H1 (cell line): ENCODE data around the gene RELL2. TPM values are rescaled to one million over a fixed set of nuclear protein-coding genes. Genes with fewer than 3 reads are reported as not detected.

Experiments used
- CTCF ChIA-PET: fragments of 300-600 bp; sonication (Branson Sonifier 250); formaldehyde crosslinking; loops from one replicate; lab custom pipeline; 2021; ENCODE audit not compliant: partially characterized antibody; lab: Charles Lee
- POLR2A ChIA-PET: fragments of 300-600 bp; sonication (Branson Sonifier 250); formaldehyde crosslinking; loops from one replicate; lab custom pipeline; 2021; ENCODE audit warnings: inconsistent platforms; ENCODE audit not compliant: partially characterized antibody; lab: Charles Lee
- DNase-seq, 2 experiments: peaks; one replicate each; pipeline versions ENCODE4 v3.0.0 to v3.0.0-alpha.2; 2010 to 2022; ENCODE audit warnings: low spot score in 2 of 2, low read depth in 1 of 2, mixed read lengths in 1 of 2
- FAIRE-seq: peaks from 2 replicates; lab custom pipeline; 2011; peaks lifted over from hg19 to GRCh38; lab: Jason Lieb, UNC
- H2AFZ ChIP-seq: 2 replicates; pipeline ENCODE4 v1.8.1; 2012; ENCODE audit warnings: low read length, inconsistent platforms
- H2AK5ac ChIP-seq: 2 replicates; pipeline ENCODE4 v1.6.1; 2013; ENCODE audit warnings: low read depth, low read length
- H2BK120ac ChIP-seq: replicated peaks from 2 replicates; pipeline ENCODE3; 2013; ENCODE audit warnings: low read depth, low read length, inconsistent platforms
- H2BK12ac ChIP-seq: 2 replicates; pipeline ENCODE4 v1.6.1; 2013; ENCODE audit warnings: low read depth, low read length
- H2BK15ac ChIP-seq: 2 replicates; pipeline ENCODE4 v1.6.1; 2013; ENCODE audit warnings: low read length
- H2BK20ac ChIP-seq: 2 replicates; pipeline ENCODE4 v1.6.1; 2013; ENCODE audit warnings: low read length
- H2BK5ac ChIP-seq: 2 replicates; pipeline ENCODE4 v1.6.1; 2013; ENCODE audit warnings: low read depth, low read length
- H3K14ac ChIP-seq: 2 replicates; pipeline ENCODE4 v1.6.1; 2013; ENCODE audit warnings: inconsistent platforms; ENCODE audit not compliant: insufficient read length
- H3K18ac ChIP-seq: 2 replicates; pipeline ENCODE4 v1.6.1; 2013; ENCODE audit warnings: low read length; ENCODE audit errors: extremely low read depth
- H3K23ac ChIP-seq: 2 replicates; pipeline ENCODE4 v1.6.1; 2013; ENCODE audit warnings: inconsistent platforms; ENCODE audit not compliant: insufficient read length
- H3K23me2 ChIP-seq: 2 replicates; pipeline ENCODE4 v1.6.1; 2013; ENCODE audit warnings: low read depth, low read length
- H3K27ac ChIP-seq: 2 replicates; pipeline ENCODE4 v1.6.1; 2011; ENCODE audit warnings: low read depth, low read length, inconsistent platforms
- H3K27me3 ChIP-seq, 4 experiments: replicated peaks in 1 of 4; 1 replicate in 1 of 4; 2 replicates in 3 of 4; pipeline versions ENCODE4 v1.6.1 to v1.8.1; 2011 to 2013; ENCODE audit warnings: low read length in 3 of 4, mild to moderate bottlenecking in 3 of 4, inconsistent platforms in 2 of 4, mixed read lengths in 2 of 4, moderate library complexity in 1 of 4; ENCODE audit not compliant: control insufficient read depth in 3 of 4, insufficient read depth in 3 of 4; ENCODE audit errors: extremely low read depth in 1 of 4
- H3K36me3 ChIP-seq, 4 experiments: 2 replicates each; pipeline versions ENCODE4 v1.6.1 to v1.8.1; 2011 to 2013; ENCODE audit warnings: mild to moderate bottlenecking in 4 of 4, low read length in 3 of 4, moderate library complexity in 2 of 4, control low read depth in 1 of 4, inconsistent platforms in 1 of 4; ENCODE audit not compliant: insufficient read depth in 4 of 4, control insufficient read depth in 2 of 4
- H3K4ac ChIP-seq: replicated peaks from 2 replicates; pipeline ENCODE3; 2013; ENCODE audit warnings: low read length, low read depth, mixed read lengths, inconsistent platforms; ENCODE audit not compliant: insufficient read length
- H3K4me1 ChIP-seq, 4 experiments: replicated peaks in 1 of 4; 1 replicate in 1 of 4; 2 replicates in 3 of 4; pipeline versions ENCODE4 v1.6.1 to v1.8.1; 2011 to 2013; ENCODE audit warnings: low read length in 3 of 4, inconsistent platforms in 2 of 4, mixed read lengths in 1 of 4; ENCODE audit not compliant: insufficient read depth in 4 of 4, control insufficient read depth in 3 of 4
- H3K4me2 ChIP-seq, 2 experiments: 2 replicates each; pipeline versions ENCODE4 v1.6.1 to v1.8.1; 2011 to 2013; ENCODE audit warnings: low read depth in 2 of 2, low read length in 2 of 2, control low read depth in 1 of 2, inconsistent platforms in 1 of 2, mild to moderate bottlenecking in 1 of 2; ENCODE audit not compliant: insufficient read depth in 1 of 2
- H3K4me3 ChIP-seq, 4 experiments: fragments of 200-600, 300-600 bp in 1 of 4; sonication (generic), shearing (Covaris generic), sonication (Bioruptor Twin) in 1 of 4; 2 replicates each; pipeline versions ENCODE4 v1.5.1 to v1.8.1; 2011 to 2016; ENCODE audit warnings: low read length in 4 of 4, low read depth in 3 of 4, control low read depth in 2 of 4, inconsistent platforms in 2 of 4, mild to moderate bottlenecking in 2 of 4, mixed read lengths in 1 of 4, moderate library complexity in 1 of 4; ENCODE audit not compliant: insufficient read depth in 2 of 4; ENCODE audit errors: extremely low read depth in 1 of 4
- H3K56ac ChIP-seq: replicated peaks from 2 replicates; pipeline ENCODE3; 2013; ENCODE audit warnings: low read depth, mild to moderate bottlenecking, mixed read lengths, low read length, inconsistent platforms; ENCODE audit not compliant: insufficient read length
- H3K79me1 ChIP-seq: 2 replicates; pipeline ENCODE4 v1.6.1; 2013; ENCODE audit warnings: low read depth, low read length, control low read depth
- H3K79me2 ChIP-seq, 2 experiments: 2 replicates each; pipeline versions ENCODE4 v1.6.1 to v1.8.1; 2012 to 2013; ENCODE audit warnings: low read length in 2 of 2, mild to moderate bottlenecking in 2 of 2, inconsistent platforms in 1 of 2; ENCODE audit not compliant: insufficient read depth in 2 of 2, control insufficient read depth in 1 of 2
- H3K9ac ChIP-seq, 4 experiments: replicated peaks in 1 of 4; 1 replicate in 1 of 4; 2 replicates in 3 of 4; pipeline versions ENCODE4 v1.6.1 to v1.8.1; 2011 to 2013; ENCODE audit warnings: low read depth in 3 of 4, low read length in 3 of 4, control low read depth in 2 of 4, mild to moderate bottlenecking in 2 of 4, moderate library complexity in 2 of 4, inconsistent platforms in 1 of 4; ENCODE audit errors: extremely low read depth in 1 of 4
- H3K9me3 ChIP-seq, 2 experiments: 2 replicates each; pipeline versions ENCODE4 v1.6.1 to v1.8.1; 2012 to 2013; ENCODE audit warnings: mild to moderate bottlenecking in 2 of 2, moderate library complexity in 2 of 2, control low read depth in 1 of 2, inconsistent platforms in 1 of 2, low read depth in 1 of 2, low read length in 1 of 2, mixed read lengths in 1 of 2; ENCODE audit not compliant: insufficient read depth in 2 of 2
- H4K20me1 ChIP-seq, 2 experiments: replicated peaks in 1 of 2; 2 replicates each; pipeline versions ENCODE3 to v1.8.1; 2011 to 2013; ENCODE audit warnings: inconsistent platforms in 2 of 2, low read length in 2 of 2, mild to moderate bottlenecking in 1 of 2; ENCODE audit not compliant: insufficient read depth in 2 of 2, control insufficient read depth in 1 of 2
- H4K5ac ChIP-seq: 2 replicates; pipeline ENCODE4 v1.6.1; 2013; ENCODE audit warnings: low read length, low read depth, mixed read lengths, inconsistent platforms; ENCODE audit not compliant: insufficient read length
- H4K8ac ChIP-seq: 2 replicates; pipeline ENCODE4 v1.8.0; 2013; ENCODE audit warnings: mild to moderate bottlenecking, moderate library complexity, low read length, inconsistent platforms; ENCODE audit not compliant: insufficient read depth; ENCODE audit errors: extremely low read depth
- H4K91ac ChIP-seq: replicated peaks from 2 replicates; pipeline ENCODE3; 2013; ENCODE audit warnings: low read length, mixed read lengths, inconsistent platforms; ENCODE audit not compliant: insufficient read length
- BACH1 ChIP-seq: IDR thresholded peaks from 2 replicates; pipeline ENCODE4 v1.6.1; 2012; ENCODE audit warnings: low read length, improper control_type of control experiment
- CBX8 ChIP-seq: fragments of 300-800, 300-1000 bp; sonication (generic); IDR thresholded peaks from 2 replicates; pipeline ENCODE4 v1.7.1; 2016; ENCODE audit warnings: low read depth, low read length, borderline replicate concordance
- EP300 ChIP-seq, 2 experiments: IDR thresholded peaks; 1 replicate in 1 of 2; 2 replicates in 1 of 2; pipeline ENCODE4 v1.6.1; 2011 to 2012; ENCODE audit warnings: low read depth in 2 of 2, low read length in 2 of 2, mild to moderate bottlenecking in 2 of 2, borderline replicate concordance in 1 of 2, inconsistent platforms in 1 of 2, moderate library complexity in 1 of 2
- MAFK ChIP-seq: IDR thresholded peaks from 2 replicates; pipeline ENCODE4 v1.6.1; 2012; ENCODE audit warnings: low read depth, mild to moderate bottlenecking, improper control_type of control experiment, low read length
- SAP30 ChIP-seq: fragments of 300-600 bp; sonication (generic); IDR thresholded peaks from 2 replicates; pipeline ENCODE4 v1.7.1; 2012; ENCODE audit warnings: low read length, moderate library complexity, mild to moderate bottlenecking, inconsistent platforms; ENCODE audit not compliant: insufficient read depth, insufficient replicate concordance
- TEAD4 ChIP-seq: IDR thresholded peaks from 2 replicates; pipeline ENCODE4 v1.6.1; 2012; ENCODE audit warnings: low read depth, low read length, inconsistent platforms, mixed read lengths
- WGBS, 2 experiments: shearing (Covaris generic) in 1 of 2; methylation state at CpG; one replicate each; pipeline versions ENCODE4 v1.1.6 to v1.1.7; 2013 to 2015; ENCODE audit warnings: low lambda C conversion rate in 2 of 2, mixed read lengths in 2 of 2, inconsistent platforms in 1 of 2, low coverage in 1 of 2, missing lambda C conversion rate in 1 of 2; ENCODE audit not compliant: insufficient replicate concordance in 2 of 2, insufficient coverage in 1 of 2, insufficient read length in 1 of 2; ENCODE audit errors: extremely low coverage in 1 of 2, missing lambda C conversion rate in 1 of 2; 5-methylcytosine and 5-hydroxymethylcytosine counted together
- polyA plus RNA-seq, 7 experiments: library from polyadenylated mRNA; depleted of rRNA in 3 of 7; stranded (reverse) in 5 of 7; unstranded in 2 of 7; fragments of >200 nt in 5 of 7; fragments of 200-250 nt in 2 of 7; gene quantifications; 1 replicate in 5 of 7; 2 replicates in 1 of 7; 4 replicates in 1 of 7; pipeline versions ENCODE4 v1.2.1 to v1.2.3, GENCODE V29; 2011 to 2013; ENCODE audit warnings: missing spikeins in 2 of 7, mixed read lengths in 2 of 7
- total RNA-seq: library from RNA; stranded (reverse); fragmentation: NEBNext Ultra II Directional; extraction: Animal tissue kit (Norgen Biotek cat#: 25700); gene quantifications from 2 replicates; pipeline ENCODE4 v1.2.1, GENCODE V29; 2021
- TF ChIP-seq, protein P1 (sequence below), 3 experiments: IDR thresholded peaks; 1 replicate in 2 of 3; 2 replicates in 1 of 3; pipeline versions ENCODE4 v1.5.1 to v1.6.1; 2011; ENCODE audit warnings: low read length in 3 of 3, mild to moderate bottlenecking in 3 of 3, inconsistent platforms in 2 of 3, low read depth in 1 of 3, moderate library complexity in 1 of 3; ENCODE audit not compliant: insufficient read depth in 1 of 3; ENCODE audit errors: control extremely low read depth in 1 of 3

The RELL2 gene
- total and polyA plus RNA-seq, 2 of the 8 experiments (the other 6 are each of a cell fraction or from before 2014, with no cell fraction given), result 18.6 to 23.7 TPM

- H3K9ac ChIP-seq, result no peak overlapping the region
- no peak overlapping the region for H2BK5ac ChIP-seq
- no peak overlapping the region for H4K5ac ChIP-seq
- no peak overlapping the region for H3K4me2 ChIP-seq
- H4K91ac ChIP-seq, result no peak overlapping the region
- peaks cover 0 to 10% of the 10 kb centered on the region in 2 experiments for H4K20me1 ChIP-seq
- FAIRE-seq (peak; percentile 55), DNase-seq (no peak)
- no peak overlapping the region for H3K27ac ChIP-seq
- H2BK20ac ChIP-seq, result no peak overlapping the region
- H2AFZ ChIP-seq, result no peak overlapping the region
- H3K23ac ChIP-seq, result no peak overlapping the region
- no peak overlapping the region for H3K4me3 ChIP-seq
- no peak overlapping the region for H4K8ac ChIP-seq
- no peaks in the 10 kb centered on the region for H3K79me2 ChIP-seq
- TF ChIP-seq EP300 (IDR thresholded peaks at IDR 0.05; ENCODE audit: borderline replicate concordance in 1 of 2, low read depth in 2 of 2, low read length in 2 of 2) (no peak), CBX8 (no peak), SAP30 (no peak), BACH1 (peak; percentile 76), TEAD4 (no peak), MAFK (peak; percentile 28; the same call in 1 of the 2 replicates)
- TF ChIP-seq, protein P1, sequence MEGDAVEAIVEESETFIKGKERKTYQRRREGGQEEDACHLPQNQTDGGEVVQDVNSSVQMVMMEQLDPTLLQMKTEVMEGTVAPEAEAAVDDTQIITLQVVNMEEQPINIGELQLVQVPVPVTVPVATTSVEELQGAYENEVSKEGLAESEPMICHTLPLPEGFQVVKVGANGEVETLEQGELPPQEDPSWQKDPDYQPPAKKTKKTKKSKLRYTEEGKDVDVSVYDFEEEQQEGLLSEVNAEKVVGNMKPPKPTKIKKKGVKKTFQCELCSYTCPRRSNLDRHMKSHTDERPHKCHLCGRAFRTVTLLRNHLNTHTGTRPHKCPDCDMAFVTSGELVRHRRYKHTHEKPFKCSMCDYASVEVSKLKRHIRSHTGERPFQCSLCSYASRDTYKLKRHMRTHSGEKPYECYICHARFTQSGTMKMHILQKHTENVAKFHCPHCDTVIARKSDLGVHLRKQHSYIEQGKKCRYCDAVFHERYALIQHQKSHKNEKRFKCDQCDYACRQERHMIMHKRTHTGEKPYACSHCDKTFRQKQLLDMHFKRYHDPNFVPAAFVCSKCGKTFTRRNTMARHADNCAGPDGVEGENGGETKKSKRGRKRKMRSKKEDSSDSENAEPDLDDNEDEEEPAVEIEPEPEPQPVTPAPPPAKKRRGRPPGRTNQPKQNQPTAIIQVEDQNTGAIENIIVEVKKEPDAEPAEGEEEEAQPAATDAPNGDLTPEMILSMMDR (IDR thresholded peaks at IDR 0.05; ENCODE audit: control extremely low read depth in 1 of 3, insufficient read depth in 1 of 3, low read depth in 1 of 3, low read length in 3 of 3), result peak in 2 of 3 experiments; percentile 14 to 17; a peak in 2 of 4 replicates
- H3K23me2 ChIP-seq, result peaks cover 11% of the 10 kb centered on the region; the same call in 1 of the 2 replicates
- no peak overlapping the region for H3K18ac ChIP-seq
- H3K4ac ChIP-seq, result no peak overlapping the region
- H3K56ac ChIP-seq, result no peak overlapping the region
- H2AK5ac ChIP-seq, result no peak overlapping the region
- H2BK120ac ChIP-seq, result no peak overlapping the region
- no peaks in the 10 kb centered on the region; a peak in 3 of 7 replicates for H3K4me1 ChIP-seq
- H3K9me3 ChIP-seq, result no peaks in the 10 kb centered on the region
- H2BK12ac ChIP-seq, result no peak overlapping the region
- H3K14ac ChIP-seq, result no peak overlapping the region
- POLR2A ChIA-PET, result interaction anchor here (1.4 to 1.8 kb wide), 3 partner anchors 10 to 25 kb away, joined by 3 to 11 read pairs (median 6); partner anchors contain the start of genes DIAPH1 and FCHSD1
- H3K27me3 ChIP-seq, result peaks cover 0 to 4% (median 0%) of the 10 kb centered on the region in 4 experiments; a peak in 1 of 7 replicates
- 80% methylated on average over 2 of the region's 2 CpGs; no CpG with 5 or more reads in 1 of the 2 experiments for WGBS, 2 experiments
- H3K36me3 ChIP-seq, result peaks cover 3 to 25% (median 3%) of the 10 kb centered on the region in 4 experiments; a peak in 4 of 8 replicates
- CTCF ChIA-PET, result interaction anchor here (0.6 to 2.9 kb wide), 13 partner anchors 9 to 118 kb away, joined by 3 to 17 read pairs (median 4); partner anchors contain the start of gene FCHSD1
- no peak overlapping the region for H2BK15ac ChIP-seq
- no peaks in the 10 kb centered on the region for H3K79me1 ChIP-seq
These were observed 5.0 kb downstream of the RELL2 start for GRCh38 chr5:141641634-141642267.
